GM23338 (cell line): Measurements from ENCODE around the gene MYO1E. TPM values are rescaled to one million over a fixed set of nuclear protein-coding genes. Genes with fewer than 3 reads are reported as not detected.

Experiments
- ATAC-seq: fragments of 200-7000 bp; cut with Tn5 transposase; 3 replicates; pipeline ENCODE4 v1.9.1; 2020
- DNase-seq: peaks from one replicate; pipeline ENCODE4 v3.0.0-alpha.2; 2015; ENCODE audit warnings: low spot score
- H2AFZ ChIP-seq: fragments of 200-600 bp; sonication (generic); 2 replicates; pipeline ENCODE4 v1.8.0; 2016; ENCODE audit warnings: antibody characterized with exemption, mild to moderate bottlenecking, moderate library complexity
- H3F3A ChIP-seq: fragments of 200-600 bp; sonication (generic); replicated peaks from 2 replicates; pipeline ENCODE4 v1.8.0; 2017; ENCODE audit warnings: antibody characterized with exemption, mixed run types, low read depth
- H3K27ac ChIP-seq: fragments of 200-600 bp; sonication (generic); 2 replicates; pipeline ENCODE4 v1.6.1; 2016; ENCODE audit warnings: low read depth
- H3K27me3 ChIP-seq: fragments of 200-600 bp; sonication (generic); 2 replicates; pipeline ENCODE4 v1.8.0; 2016; ENCODE audit warnings: mild to moderate bottlenecking, mixed run types, moderate library complexity; ENCODE audit not compliant: insufficient read depth
- H3K36me3 ChIP-seq: fragments of 200-600 bp; sonication (generic); 2 replicates; pipeline ENCODE4 v1.8.0; 2016; ENCODE audit warnings: mild to moderate bottlenecking; ENCODE audit not compliant: insufficient read depth
- H3K4me1 ChIP-seq: fragments of 200-600 bp; sonication (generic); 2 replicates; pipeline ENCODE4 v1.8.0; 2016; ENCODE audit warnings: mild to moderate bottlenecking, moderate library complexity; ENCODE audit not compliant: insufficient read depth
- H3K4me2 ChIP-seq: fragments of 200-600 bp; sonication (generic); 2 replicates; pipeline ENCODE4 v1.7.1; 2017; ENCODE audit warnings: mixed run types
- H3K4me3 ChIP-seq: fragments of 200-600 bp; sonication (generic); 2 replicates; pipeline ENCODE4 v1.6.1; 2016; ENCODE audit warnings: mixed run types
- H3K79me2 ChIP-seq: fragments of 200-600 bp; sonication (generic); replicated peaks from 2 replicates; pipeline ENCODE4 v1.8.0; 2017; ENCODE audit warnings: mild to moderate bottlenecking; ENCODE audit not compliant: insufficient read depth
- H3K9me2 ChIP-seq: fragments of 200-600 bp; sonication (generic); 2 replicates; pipeline ENCODE4 v1.8.0; 2017; ENCODE audit not compliant: insufficient read depth
- H4K20me1 ChIP-seq: fragments of 200-600 bp; sonication (generic); replicated peaks from 2 replicates; pipeline ENCODE4 v1.8.0; 2017; ENCODE audit warnings: mild to moderate bottlenecking; ENCODE audit not compliant: insufficient read depth
- H3K27ac Mint-ChIP-seq: 2 replicates; pipeline ENCODE4 v1.8.0; 2020; ENCODE audit warnings: inconsistent platforms, mild to moderate bottlenecking, moderate library complexity, mixed read lengths
- H3K27me3 Mint-ChIP-seq: 3 replicates; pipeline ENCODE4 v1.8.0; 2022; ENCODE audit warnings: low read depth, mild to moderate bottlenecking, moderate library complexity, mixed read lengths, inconsistent platforms; ENCODE audit not compliant: insufficient read depth, poor library complexity
- H3K36me3 Mint-ChIP-seq: 3 replicates; pipeline ENCODE4 v1.8.0; 2021; ENCODE audit warnings: low read depth, mild to moderate bottlenecking, inconsistent platforms, moderate library complexity, mixed read lengths
- H3K4me1 Mint-ChIP-seq: 3 replicates; pipeline ENCODE4 v1.8.0; 2020; ENCODE audit warnings: mild to moderate bottlenecking, inconsistent platforms, mixed read lengths
- H3K4me3 Mint-ChIP-seq: 3 replicates; pipeline ENCODE4 v1.8.0; 2021; ENCODE audit warnings: moderate library complexity, mild to moderate bottlenecking, inconsistent platforms, mixed read lengths
- H3K9me3 Mint-ChIP-seq: 3 replicates; pipeline ENCODE4 v1.8.0; 2020; ENCODE audit warnings: moderate library complexity, mild to moderate bottlenecking, inconsistent platforms, mixed read lengths
- EZH2phosphoT487 ChIP-seq: fragments of 200-600 bp; sonication (generic); IDR thresholded peaks from one replicate; pipeline ENCODE4 v1.8.1; 2018; ENCODE audit warnings: antibody characterized with exemption; ENCODE audit not compliant: unreplicated experiment
- JUNB ChIP-seq: IDR thresholded peaks from one replicate; pipeline ENCODE4 v1.6.1; 2016; ENCODE audit warnings: antibody characterized with exemption; ENCODE audit not compliant: unreplicated experiment
- POLR2AphosphoS5 ChIP-seq: IDR thresholded peaks from 2 replicates; pipeline ENCODE4 v1.6.1; 2016; ENCODE audit warnings: antibody characterized with exemption, low read depth
- REST ChIP-seq: IDR thresholded peaks from one replicate; pipeline ENCODE4 v1.6.1; 2018; ENCODE audit warnings: antibody characterized with exemption; ENCODE audit not compliant: unreplicated experiment
- ZNF114 ChIP-seq: fragments of 250-450 bp; sonication (Bioruptor Pico); IDR thresholded peaks from 2 replicates; pipeline ENCODE4 v1.5.0; 2020; ENCODE audit warnings: mild to moderate bottlenecking, moderate library complexity
- ZNF462 ChIP-seq: fragments of 250-450 bp; sonication (Bioruptor Pico); IDR thresholded peaks from 2 replicates; pipeline ENCODE4 v1.5.0; 2020; ENCODE audit warnings: mild to moderate bottlenecking, moderate library complexity
- polyA plus RNA-seq: library from polyadenylated mRNA; unstranded; fragments of >200 nt; fragmentation: Nextera tagmentation; extraction: Ambion mirVana; gene quantifications from 2 replicates; pipeline ENCODE4 v1.2.1, GENCODE V29; 2016
- total RNA-seq: library from RNA; depleted of rRNA; stranded (reverse); fragments of >200 nt; shearing (Covaris generic); gene quantifications from 2 replicates; pipeline ENCODE4 v1.2.3, GENCODE V29; 2014

MYO1E gene
- total and polyA plus RNA-seq, 2 experiments from 2014 or later, result 68.3 to 131 TPM

- TF ChIP-seq REST (no peak), ZNF462 (no peak), JUNB (no peak)
These were observed 238.7 kb downstream of the MYO1E start (continued) for GRCh38 chr15:59133929-59134427.

GRCh38 chr15:59131969-59132562, 240.6 kb downstream of the MYO1E start:
- Mint-ChIP-seq H3K4me1 (peaks cover 2% of the 10 kb centered on the region), H3K4me3 (no peak overlapping the region), H3K36me3 (peaks cover 92% of the 10 kb centered on the region), H3K27me3 (peaks cover 4% of the 10 kb centered on the region), H3K27ac (no peak overlapping the region), H3K9me3 (peaks cover 28% of the 10 kb centered on the region; the same call in 2 of the 3 replicates)
- Histone ChIP-seq H3K27me3 (no peaks in the 10 kb centered on the region), H3K36me3 (peaks cover 15% of the 10 kb centered on the region), H3K4me3 (no peak overlapping the region), H3K9me2 (no peaks in the 10 kb centered on the region), H2AFZ (no peak overlapping the region), H3K27ac (no peak overlapping the region), H4K20me1 (peaks cover 4% of the 10 kb centered on the region; the same call in 1 of the 2 replicates), H3K4me1 (no peaks in the 10 kb centered on the region; the same call in 1 of the 2 replicates), H3F3A (no peaks in the 10 kb centered on the region), H3K4me2 (no peak overlapping the region), H3K79me2 (peaks cover 33% of the 10 kb centered on the region)
- ATAC-seq (no peak), DNase-seq (no peak)
- TF ChIP-seq ZNF114 (CRISPR knock-in tag), result no peak
- TF ChIP-seq EZH2phosphoT487, result no peak
- no peak for TF ChIP-seq POLR2AphosphoS5
